ENCODE results near the gene DISC1.
"Not testable (repeated sequence)": the region's sequence is repeated elsewhere in the genome, so short reads cannot be mapped to it uniquely, and the experiment has no call there.

The DISC1 gene

DNA sequence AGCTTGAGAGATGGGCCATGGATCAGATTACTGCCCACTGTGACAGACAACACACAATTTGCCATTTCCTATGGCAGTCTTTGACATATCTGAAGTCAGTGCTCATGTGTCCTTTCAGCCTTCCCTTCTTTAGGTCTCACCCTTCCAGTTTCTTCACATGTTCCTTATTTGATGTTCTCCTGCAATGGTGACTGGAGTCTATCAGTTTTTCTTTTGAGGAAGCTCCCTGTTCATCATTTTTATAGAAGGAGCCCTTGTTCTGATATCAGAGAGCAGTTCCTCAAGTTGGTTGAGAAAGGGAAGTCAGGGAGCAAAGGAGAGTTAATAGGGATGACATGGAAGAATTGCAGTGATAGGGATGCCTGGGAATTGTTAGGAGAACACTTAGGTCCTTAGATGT is 42.2 kb downstream of the DISC1 start:
- TF ChIP-seq, protein P1, sequence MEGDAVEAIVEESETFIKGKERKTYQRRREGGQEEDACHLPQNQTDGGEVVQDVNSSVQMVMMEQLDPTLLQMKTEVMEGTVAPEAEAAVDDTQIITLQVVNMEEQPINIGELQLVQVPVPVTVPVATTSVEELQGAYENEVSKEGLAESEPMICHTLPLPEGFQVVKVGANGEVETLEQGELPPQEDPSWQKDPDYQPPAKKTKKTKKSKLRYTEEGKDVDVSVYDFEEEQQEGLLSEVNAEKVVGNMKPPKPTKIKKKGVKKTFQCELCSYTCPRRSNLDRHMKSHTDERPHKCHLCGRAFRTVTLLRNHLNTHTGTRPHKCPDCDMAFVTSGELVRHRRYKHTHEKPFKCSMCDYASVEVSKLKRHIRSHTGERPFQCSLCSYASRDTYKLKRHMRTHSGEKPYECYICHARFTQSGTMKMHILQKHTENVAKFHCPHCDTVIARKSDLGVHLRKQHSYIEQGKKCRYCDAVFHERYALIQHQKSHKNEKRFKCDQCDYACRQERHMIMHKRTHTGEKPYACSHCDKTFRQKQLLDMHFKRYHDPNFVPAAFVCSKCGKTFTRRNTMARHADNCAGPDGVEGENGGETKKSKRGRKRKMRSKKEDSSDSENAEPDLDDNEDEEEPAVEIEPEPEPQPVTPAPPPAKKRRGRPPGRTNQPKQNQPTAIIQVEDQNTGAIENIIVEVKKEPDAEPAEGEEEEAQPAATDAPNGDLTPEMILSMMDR (IDR thresholded peaks at IDR 0.05; ENCODE audit: poor library complexity, severe bottlenecking) = no peak
- Histone ChIP-seq H3K27me3 (ENCODE audit: insufficient read depth, poor library complexity, severe bottlenecking) (no peaks in the 10 kb centered on the region), H3K36me3 (ENCODE audit: low read depth) (no peaks in the 10 kb centered on the region), H3K9me3 (ENCODE audit: severe bottlenecking) (no peaks in the 10 kb centered on the region), H3K4me3 (ENCODE audit: severe bottlenecking) (no peak overlapping the region), H3K27ac (ENCODE audit: poor library complexity, severe bottlenecking) (no peak overlapping the region), H3K4me1 (ENCODE audit: insufficient read depth, poor library complexity, severe bottlenecking) (no peaks in the 10 kb centered on the region)
- DNase-seq (ENCODE audit: low spot score) = no peak
- ATAC-seq (ENCODE audit: low read depth) = no peak

DNA sequence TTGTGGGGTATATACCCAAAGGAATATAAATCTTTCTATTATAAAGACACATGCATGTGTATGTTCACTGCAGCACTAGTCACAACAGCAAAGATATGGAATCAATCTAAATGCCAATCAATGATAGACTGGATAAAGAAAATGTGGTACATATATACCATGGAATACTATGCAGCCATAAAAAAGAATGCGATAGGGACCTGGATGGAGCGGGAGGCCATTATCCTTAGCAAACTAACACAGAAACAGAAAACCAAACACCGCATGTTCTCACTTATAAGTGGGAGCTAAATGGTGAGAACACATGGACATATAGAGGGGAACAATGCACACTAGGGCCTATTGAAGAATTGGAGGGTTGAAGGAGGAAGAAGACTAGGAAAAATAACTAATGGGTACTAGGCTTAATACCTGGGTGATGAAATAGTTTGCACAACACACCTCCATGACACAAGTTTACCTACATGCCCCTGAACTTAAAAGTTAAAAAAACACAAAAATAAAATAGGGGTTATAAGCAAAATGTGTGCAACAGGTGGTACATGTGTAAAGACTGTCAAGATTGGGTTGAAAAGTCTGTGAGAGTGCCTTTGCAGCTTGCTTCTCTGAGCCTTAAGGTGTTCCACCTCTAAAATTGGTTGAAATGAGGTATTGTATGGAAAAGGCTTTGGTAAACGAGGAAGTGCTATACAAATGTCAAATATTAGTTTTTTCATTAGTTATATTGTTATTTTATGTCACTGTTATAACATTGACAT is 43.5 kb downstream of the DISC1 start:
- not testable (repeated sequence) for DNase-seq (ENCODE audit: low spot score); H3K27me3 ChIP-seq (ENCODE audit: insufficient read depth, poor library complexity, severe bottlenecking); H3K4me3 ChIP-seq (ENCODE audit: severe bottlenecking); H3K4me1 ChIP-seq (ENCODE audit: insufficient read depth, poor library complexity, severe bottlenecking); H3K36me3 ChIP-seq (ENCODE audit: low read depth); ATAC-seq (ENCODE audit: low read depth); H3K9me3 ChIP-seq (ENCODE audit: severe bottlenecking); H3K27ac ChIP-seq (ENCODE audit: poor library complexity, severe bottlenecking)

DNA sequence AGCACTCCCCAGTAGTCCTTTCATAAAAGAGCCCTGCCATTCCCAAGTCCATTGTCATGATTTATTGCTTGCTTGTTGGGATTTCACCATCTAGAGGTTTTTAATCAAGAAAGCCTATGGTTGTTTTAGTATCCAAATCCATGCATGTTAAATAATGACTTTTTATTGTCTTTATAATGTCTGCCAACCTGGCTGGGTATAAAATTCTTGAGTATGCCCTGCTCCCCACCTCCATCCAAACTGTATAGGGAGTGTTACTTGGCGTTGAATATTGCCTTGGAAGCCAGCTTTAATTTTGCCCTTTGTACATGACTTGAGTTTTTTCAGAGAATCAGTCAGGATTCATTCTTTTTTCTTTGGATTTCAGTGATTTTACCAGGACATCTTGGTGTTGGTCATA is 44.2 kb downstream of the DISC1 start:
- Histone ChIP-seq H3K27ac (ENCODE audit: poor library complexity, severe bottlenecking) (no peak overlapping the region), H3K9me3 (ENCODE audit: severe bottlenecking) (no peaks in the 10 kb centered on the region), H3K36me3 (ENCODE audit: low read depth) (no peaks in the 10 kb centered on the region), H3K4me1 (ENCODE audit: insufficient read depth, poor library complexity, severe bottlenecking) (no peaks in the 10 kb centered on the region), H3K27me3 (ENCODE audit: insufficient read depth, poor library complexity, severe bottlenecking) (no peaks in the 10 kb centered on the region), H3K4me3 (ENCODE audit: severe bottlenecking) (no peak overlapping the region)
- DNase-seq (ENCODE audit: low spot score) = no peak
- no peak for ATAC-seq (ENCODE audit: low read depth)
- TF ChIP-seq, protein P1 (IDR thresholded peaks at IDR 0.05; ENCODE audit: poor library complexity, severe bottlenecking) = no peak

DNA sequence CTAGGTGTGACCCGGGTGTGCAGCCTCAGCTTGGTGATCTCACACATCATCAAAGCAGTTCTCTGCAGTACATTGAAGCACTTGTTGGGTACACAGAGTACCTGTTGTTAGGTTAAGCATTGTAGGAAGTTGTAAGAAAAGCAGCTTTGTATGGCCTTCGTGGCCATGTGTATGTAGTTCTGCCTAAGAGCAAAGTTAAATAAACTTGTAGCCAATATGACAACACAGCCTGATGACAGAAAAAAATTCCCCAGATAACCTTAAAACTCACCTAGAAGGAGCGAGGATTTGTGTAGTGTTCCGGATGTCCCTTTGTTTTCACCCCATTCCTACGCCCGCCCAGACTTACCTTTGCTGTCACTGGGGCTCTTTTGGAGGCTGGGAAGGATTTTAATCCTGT is 48.0 kb downstream of the DISC1 start:
- H3K9me3 ChIP-seq (ENCODE audit: severe bottlenecking) = no peaks in the 10 kb centered on the region
- H3K4me3 ChIP-seq (ENCODE audit: severe bottlenecking) = no peak overlapping the region
- no peaks in the 10 kb centered on the region for H3K27me3 ChIP-seq (ENCODE audit: insufficient read depth, poor library complexity, severe bottlenecking)
- H3K4me1 ChIP-seq (ENCODE audit: insufficient read depth, poor library complexity, severe bottlenecking) = no peaks in the 10 kb centered on the region
- no peak for DNase-seq (ENCODE audit: low spot score)
- H3K27ac ChIP-seq (ENCODE audit: poor library complexity, severe bottlenecking) = no peak overlapping the region
- H3K36me3 ChIP-seq (ENCODE audit: low read depth) = no peaks in the 10 kb centered on the region
- ATAC-seq (ENCODE audit: low read depth) = no peak
- TF ChIP-seq, protein P1 (IDR thresholded peaks at IDR 0.05; ENCODE audit: poor library complexity, severe bottlenecking) = no peak

DNA sequence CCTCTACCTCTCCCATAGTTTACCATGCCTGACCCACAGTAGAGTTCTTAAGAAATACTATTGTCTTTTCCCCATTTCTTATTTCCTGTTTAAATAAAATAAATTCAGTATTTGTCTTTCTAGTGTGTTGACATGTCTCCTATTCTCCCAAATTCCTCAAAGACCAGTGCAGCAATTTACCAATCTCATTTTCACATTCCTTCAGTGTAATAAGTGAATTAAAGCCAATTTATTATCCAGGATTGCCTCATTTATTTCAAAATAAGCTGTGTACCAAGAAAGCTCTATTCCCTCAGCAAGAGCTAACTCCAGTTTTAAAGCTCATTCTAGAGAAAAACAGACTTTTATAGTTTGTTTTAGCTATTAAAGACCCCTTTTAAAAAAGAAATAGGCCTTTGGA is 49.9 kb downstream of the DISC1 start:
- H3K27ac ChIP-seq (ENCODE audit: poor library complexity, severe bottlenecking) = no peak overlapping the region

More for the DNA sequence above, 49.9 kb downstream of the DISC1 start:
- no peaks in the 10 kb centered on the region for H3K27me3 ChIP-seq (ENCODE audit: insufficient read depth, poor library complexity, severe bottlenecking)
- no peak overlapping the region for H3K4me3 ChIP-seq (ENCODE audit: severe bottlenecking)
- ATAC-seq (ENCODE audit: low read depth) (no peak), DNase-seq (ENCODE audit: low spot score) (no peak)
- TF ChIP-seq, protein P1 (IDR thresholded peaks at IDR 0.05; ENCODE audit: poor library complexity, severe bottlenecking) = no peak
- no peaks in the 10 kb centered on the region for H3K4me1 ChIP-seq (ENCODE audit: insufficient read depth, poor library complexity, severe bottlenecking)
- no peaks in the 10 kb centered on the region for H3K9me3 ChIP-seq (ENCODE audit: severe bottlenecking)
- H3K36me3 ChIP-seq (ENCODE audit: low read depth) = no peaks in the 10 kb centered on the region

Data from RWPE2 (cell line).